HUES48 (cell line): ENCODE results near the gene RNF145.
A peak's percentile ranks its signal among the peaks of the same experiment; 100 is the strongest.

Experiments used
- H3K27ac ChIP-seq: one replicate; pipeline ENCODE4 v1.7.0; 2013; ENCODE audit warnings: low read depth, low read length, inconsistent platforms
- H3K27me3 ChIP-seq: 2 replicates; pipeline ENCODE4 v1.6.1; 2013; ENCODE audit warnings: mild to moderate bottlenecking, low read length; ENCODE audit not compliant: control insufficient read depth, insufficient read depth
- H3K36me3 ChIP-seq: 2 replicates; pipeline ENCODE4 v1.6.1; 2013; ENCODE audit warnings: low read length; ENCODE audit not compliant: control insufficient read depth, insufficient read depth
- H3K4me1 ChIP-seq: 2 replicates; pipeline ENCODE4 v1.6.1; 2013; ENCODE audit warnings: mild to moderate bottlenecking, low read length; ENCODE audit not compliant: control insufficient read depth, insufficient read depth
- H3K4me3 ChIP-seq: 2 replicates; pipeline ENCODE4 v1.5.1; 2013; ENCODE audit warnings: mild to moderate bottlenecking, low read depth, low read length
- H3K9ac ChIP-seq: 2 replicates; pipeline ENCODE4 v1.6.1; 2013; ENCODE audit warnings: mild to moderate bottlenecking, low read depth, low read length, moderate library complexity
- H3K9me3 ChIP-seq: 2 replicates; pipeline ENCODE4 v1.6.1; 2013; ENCODE audit warnings: low read length; ENCODE audit not compliant: control insufficient read depth, insufficient read depth

Gene RNF145

GRCh38 chr5:159207686-159208513 is 1.5 kb downstream of the RNF145 start:
- H3K36me3 ChIP-seq = peaks cover 4% of the 10 kb centered on the region
- no peaks in the 10 kb centered on the region for H3K9me3 ChIP-seq
- no peak overlapping the region for H3K9ac ChIP-seq
- H3K4me3 ChIP-seq = peak overlapping the region; percentile 96
- peak overlapping the region; percentile 67 for H3K27ac ChIP-seq
- H3K27me3 ChIP-seq = peaks cover 31% of the 10 kb centered on the region
- H3K4me1 ChIP-seq = peaks cover 23% of the 10 kb centered on the region

DNA sequence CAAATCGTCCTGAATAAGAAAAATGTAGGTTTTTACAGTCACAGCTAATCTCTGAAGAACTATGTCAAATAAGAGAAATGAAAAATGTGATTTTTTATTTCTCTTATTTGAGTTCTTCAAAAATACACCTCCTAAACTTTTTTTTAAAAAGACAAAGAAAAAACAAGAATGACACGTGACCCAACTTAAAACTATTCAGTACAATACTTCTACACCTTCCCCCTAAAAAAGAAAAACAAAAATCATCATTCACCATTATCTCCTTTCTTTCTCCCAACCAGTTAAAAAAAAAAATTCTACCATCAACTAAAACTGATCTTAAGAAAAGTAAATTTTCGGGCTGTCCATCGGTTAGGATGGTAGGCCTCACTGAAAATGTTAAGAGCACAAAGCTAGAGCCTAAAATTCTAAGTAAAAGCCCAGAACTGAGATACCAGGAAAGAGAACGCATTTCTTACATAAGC is 2.1 kb downstream of the RNF145 start:
- H3K36me3 ChIP-seq = peaks cover 4% of the 10 kb centered on the region
- peaks cover 27% of the 10 kb centered on the region for H3K4me1 ChIP-seq
- peak overlapping the region; percentile 96 for H3K4me3 ChIP-seq

GRCh38 chr5:159206818-159207217 is 2.5 kb downstream of the RNF145 start:
- Histone ChIP-seq H3K27me3 (peaks cover 26% of the 10 kb centered on the region), H3K36me3 (peaks cover 4% of the 10 kb centered on the region), H3K9ac (no peak overlapping the region), H3K27ac (no peak overlapping the region), H3K4me3 (no peak overlapping the region), H3K9me3 (no peaks in the 10 kb centered on the region), H3K4me1 (peaks cover 29% of the 10 kb centered on the region)

More for the DNA sequence above, 2.1 kb downstream of the RNF145 start:
- Histone ChIP-seq H3K27ac (peak overlapping the region; percentile 67), H3K9me3 (no peaks in the 10 kb centered on the region), H3K9ac (no peak overlapping the region), H3K27me3 (peaks cover 30% of the 10 kb centered on the region)

- H3K4me1 ChIP-seq = peaks cover 29% of the 10 kb centered on the region
- no peak overlapping the region for H3K4me3 ChIP-seq
Measured at GRCh38 chr5:159206368-159206767, 3.0 kb downstream of the RNF145 start.

GRCh38 chr5:159203351-159203750 is 6.0 kb downstream of the RNF145 start:
- no peak overlapping the region for H3K4me3 ChIP-seq
- H3K4me1 ChIP-seq = peaks cover 20% of the 10 kb centered on the region

More at GRCh38 chr5:159206368-159206767, 3.0 kb downstream of the RNF145 start:
- Histone ChIP-seq H3K27ac (no peak overlapping the region), H3K36me3 (peaks cover 4% of the 10 kb centered on the region), H3K9ac (no peak overlapping the region), H3K27me3 (peaks cover 23% of the 10 kb centered on the region), H3K9me3 (no peaks in the 10 kb centered on the region)

GRCh38 chr5:159202151-159202550 is 7.2 kb downstream of the RNF145 start:
- Histone ChIP-seq H3K27ac (no peak overlapping the region), H3K4me1 (peaks cover 14% of the 10 kb centered on the region), H3K36me3 (peaks cover 4% of the 10 kb centered on the region), H3K9me3 (no peaks in the 10 kb centered on the region), H3K27me3 (peaks cover 3% of the 10 kb centered on the region; the same call in 1 of the 2 replicates), H3K9ac (no peak overlapping the region), H3K4me3 (no peak overlapping the region)

More at GRCh38 chr5:159203351-159203750, 6.0 kb downstream of the RNF145 start:
- H3K27me3 ChIP-seq = peaks cover 9% of the 10 kb centered on the region; the same call in 1 of the 2 replicates
- H3K36me3 ChIP-seq = peaks cover 4% of the 10 kb centered on the region
- H3K27ac ChIP-seq = no peak overlapping the region
- H3K9ac ChIP-seq = no peak overlapping the region
- H3K9me3 ChIP-seq = no peaks in the 10 kb centered on the region

GRCh38 chr5:159199780-159200179 is 9.6 kb downstream of the RNF145 start:
- Histone ChIP-seq H3K9ac (no peak overlapping the region), H3K36me3 (peaks cover 4% of the 10 kb centered on the region), H3K4me3 (no peak overlapping the region), H3K27ac (no peak overlapping the region), H3K9me3 (no peaks in the 10 kb centered on the region), H3K4me1 (peaks cover 6% of the 10 kb centered on the region; the same call in 1 of the 2 replicates), H3K27me3 (no peaks in the 10 kb centered on the region)

GRCh38 chr5:159199225-159199624 is 10.1 kb downstream of the RNF145 start:
- Histone ChIP-seq H3K27me3 (no peaks in the 10 kb centered on the region), H3K4me1 (peaks cover 6% of the 10 kb centered on the region; the same call in 1 of the 2 replicates), H3K4me3 (no peak overlapping the region), H3K9me3 (no peaks in the 10 kb centered on the region), H3K36me3 (peaks cover 8% of the 10 kb centered on the region), H3K27ac (no peak overlapping the region), H3K9ac (no peak overlapping the region)

GRCh38 chr5:159198063-159199036 is 11.0 kb downstream of the RNF145 start:
- H3K36me3 ChIP-seq = peaks cover 9% of the 10 kb centered on the region
- no peak overlapping the region for H3K4me3 ChIP-seq
- H3K27ac ChIP-seq = no peak overlapping the region
- no peaks in the 10 kb centered on the region for H3K27me3 ChIP-seq
- no peak overlapping the region for H3K9ac ChIP-seq
- H3K4me1 ChIP-seq = peaks cover 6% of the 10 kb centered on the region; the same call in 1 of the 2 replicates
- H3K9me3 ChIP-seq = no peaks in the 10 kb centered on the region

DNA sequence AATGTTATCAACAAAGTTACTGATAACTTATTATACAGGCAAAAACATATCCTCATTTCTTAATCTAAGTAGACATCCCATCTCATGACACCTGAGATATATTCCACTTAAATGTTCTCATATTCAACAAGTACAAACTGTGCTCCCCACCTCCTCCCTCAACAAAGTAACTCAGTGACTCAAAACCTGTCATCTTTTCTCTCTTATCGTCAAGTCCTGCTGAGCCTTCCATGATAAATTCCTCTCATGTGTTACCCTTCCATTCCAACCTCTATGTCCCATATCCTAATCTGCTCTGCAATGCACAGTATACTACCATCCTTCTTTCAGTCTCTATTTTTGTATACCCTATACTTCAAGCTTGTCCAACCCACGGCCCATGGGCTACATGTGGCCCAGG is 13.6 kb downstream of the RNF145 start:
- Histone ChIP-seq H3K4me1 (no peaks in the 10 kb centered on the region), H3K27ac (no peak overlapping the region), H3K9ac (no peak overlapping the region), H3K9me3 (no peaks in the 10 kb centered on the region), H3K4me3 (no peak overlapping the region), H3K27me3 (no peaks in the 10 kb centered on the region), H3K36me3 (peaks cover 5% of the 10 kb centered on the region)
